Astrocyte (in vitro differentiated cells and primary cell): ENCODE measurements around the gene HOXA13.

Experiments
- CTCF ChIP-seq: IDR thresholded peaks from 2 replicates; pipeline ENCODE4 v1.5.1; 2011; ENCODE audit warnings: low read depth, mild to moderate bottlenecking, inconsistent platforms, low read length, moderate library complexity; ENCODE audit not compliant: insufficient read depth
- EZH2 ChIP-seq: IDR thresholded peaks from 2 replicates; pipeline ENCODE4 v1.6.1; 2012; ENCODE audit warnings: mild to moderate bottlenecking, low read length, inconsistent platforms; ENCODE audit not compliant: insufficient read depth

- TF ChIP-seq EZH2 (no peak), CTCF (no peak)
Observed at GRCh38 chr7:27167916-27168264, 32.0 kb downstream of the HOXA13 start.
